HepG2 (cell line): ENCODE results near the gene C2orf15. TPM values are rescaled to one million over a fixed set of nuclear protein-coding genes. Genes with fewer than 3 reads are reported as not detected.

Experiments used
- FOSL2 ChIP-seq: sonication (generic); formaldehyde crosslinking; IDR thresholded peaks from 2 replicates; pipeline ENCODE4 v1.4.0; 2020; ENCODE audit warnings: missing genetic modification reagents
- HES4 ChIP-seq: sonication (generic); formaldehyde crosslinking; IDR thresholded peaks from 2 replicates; pipeline ENCODE4 v1.9.0; 2021; ENCODE audit warnings: mild to moderate bottlenecking, missing genetic modification reagents, borderline replicate concordance
- HOXA3 ChIP-seq: sonication (generic); formaldehyde crosslinking; IDR thresholded peaks from 2 replicates; pipeline ENCODE4 v1.5.0; 2020; ENCODE audit warnings: missing genetic modification reagents
- JARID2 ChIP-seq: sonication (generic); formaldehyde crosslinking; IDR thresholded peaks from 2 replicates; pipeline ENCODE4 v1.8.1; 2023; ENCODE audit warnings: missing genetic modification reagents, inconsistent platforms; ENCODE audit not compliant: insufficient replicate concordance
- KIAA2018 ChIP-seq: sonication (generic); formaldehyde crosslinking; IDR thresholded peaks from 2 replicates; pipeline ENCODE4 v1.5.0; 2020; ENCODE audit warnings: mild to moderate bottlenecking, missing genetic modification reagents, borderline replicate concordance
- KLF12 ChIP-seq: sonication (generic); formaldehyde crosslinking; IDR thresholded peaks from 2 replicates; pipeline ENCODE4 v1.4.0; 2020; ENCODE audit warnings: missing genetic modification reagents, borderline replicate concordance
- NFRKB ChIP-seq: fragments of 450-650 bp; IDR thresholded peaks from 2 replicates; pipeline ENCODE4 v1.6.1; 2017
- NFYB ChIP-seq: sonication (generic); formaldehyde crosslinking; IDR thresholded peaks from 2 replicates; pipeline ENCODE4 v1.4.0; 2020; ENCODE audit warnings: missing genetic modification reagents
- PAF1 ChIP-seq: IDR thresholded peaks from 2 replicates; pipeline ENCODE4 v1.6.1; 2016; ENCODE audit warnings: missing genetic modification reagents, missing compliant biosample characterization
- ZBTB7A ChIP-seq: sonication (generic); formaldehyde crosslinking; IDR thresholded peaks from 2 replicates; pipeline ENCODE4 v1.8.0; 2022; ENCODE audit warnings: mild to moderate bottlenecking, missing genetic modification reagents
- polyA plus RNA-seq, 8 experiments: library from polyadenylated mRNA; depleted of rRNA in 3 of 8; stranded (reverse) in 7 of 8; unstranded in 1 of 8; fragments of >200 nt; fragmentation: Illumina TruSeq in 4 of 8; extraction: Trizol in 4 of 8; gene quantifications; 2 replicates each; pipeline versions ENCODE4 v1.2.1 to v1.2.3, GENCODE V29; 2011 to 2016; ENCODE audit warnings: low read depth in 4 of 8, missing spikeins in 1 of 8, mixed read lengths in 1 of 8; ENCODE audit not compliant: insufficient read depth in 1 of 8
- total RNA-seq, 5 experiments: library from RNA; depleted of rRNA; stranded (reverse); fragments of >200 nt; fragmentation: Illumina TruSeq; extraction: Trizol; gene quantifications; 2 replicates each; pipeline ENCODE4 v1.2.3, GENCODE V29; 2016; ENCODE audit warnings: low read depth in 1 of 5
- TF ChIP-seq, protein P1 (sequence below), 2 experiments: sonication (generic) in 1 of 2; formaldehyde crosslinking in 1 of 2; IDR thresholded peaks; 2 replicates each; pipeline versions ENCODE4 v1.5.1 to v1.6.1; 2011 to 2020; ENCODE audit warnings: borderline replicate concordance in 1 of 2, low read depth in 1 of 2, low read length in 1 of 2, mild to moderate bottlenecking in 1 of 2, missing genetic modification reagents in 1 of 2, moderate library complexity in 1 of 2
- TF ChIP-seq, protein P2 (sequence below): sonication (generic); formaldehyde crosslinking; IDR thresholded peaks from 2 replicates; pipeline ENCODE4 v1.9.0; 2022; ENCODE audit warnings: low read depth, missing genetic modification reagents
- TF ChIP-seq, protein P3 (sequence below): IDR thresholded peaks from 2 replicates; pipeline ENCODE4 v1.6.1; 2016
- TF ChIP-seq, protein P4 (sequence below): sonication (generic); formaldehyde crosslinking; conservative IDR thresholded peaks from 2 replicates; pipeline ENCODE4 v1.5.0; 2020; ENCODE audit warnings: missing genetic modification reagents

Gene C2orf15
- total and polyA plus RNA-seq, 2 of the 13 experiments (the other 11 are each of a cell fraction or from before 2014, with no cell fraction given) = 5.5 to 8.3 TPM

DNA sequence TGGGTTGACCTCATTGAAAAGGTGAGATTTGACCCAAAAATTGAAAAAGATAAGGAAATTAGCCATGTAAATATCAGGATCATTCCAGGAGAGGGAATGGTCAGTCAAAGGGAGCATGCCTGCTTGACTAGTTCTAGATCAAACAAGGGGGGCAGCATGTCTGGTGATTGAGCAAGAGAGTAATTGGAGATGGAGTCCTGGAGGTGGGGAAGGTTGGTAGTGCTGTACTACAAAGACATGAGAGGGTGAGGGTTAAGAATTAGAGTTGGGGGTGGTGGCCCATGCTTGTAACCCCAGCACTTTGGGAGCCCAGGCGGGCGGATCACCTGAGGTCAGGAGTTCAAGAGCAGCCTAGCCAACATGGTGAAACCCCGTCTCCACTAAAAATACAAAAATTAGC is 41.5 kb downstream of the C2orf15 start (continued):
- TF ChIP-seq KIAA2018 (CRISPR knock-in tag) = no peak
- TF ChIP-seq HOXA3 (CRISPR knock-in tag) = peak; percentile 43; the same call in 1 of the 2 replicates
- TF ChIP-seq, protein P1, sequence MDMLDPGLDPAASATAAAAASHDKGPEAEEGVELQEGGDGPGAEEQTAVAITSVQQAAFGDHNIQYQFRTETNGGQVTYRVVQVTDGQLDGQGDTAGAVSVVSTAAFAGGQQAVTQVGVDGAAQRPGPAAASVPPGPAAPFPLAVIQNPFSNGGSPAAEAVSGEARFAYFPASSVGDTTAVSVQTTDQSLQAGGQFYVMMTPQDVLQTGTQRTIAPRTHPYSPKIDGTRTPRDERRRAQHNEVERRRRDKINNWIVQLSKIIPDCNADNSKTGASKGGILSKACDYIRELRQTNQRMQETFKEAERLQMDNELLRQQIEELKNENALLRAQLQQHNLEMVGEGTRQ (IDR thresholded peaks at IDR 0.05; ENCODE audit: low read depth, low read length) = no peak
- TF ChIP-seq, protein P1 (CRISPR knock-in tag; IDR thresholded peaks at IDR 0.05; ENCODE audit: borderline replicate concordance) = no peak
- TF ChIP-seq, protein P2, sequence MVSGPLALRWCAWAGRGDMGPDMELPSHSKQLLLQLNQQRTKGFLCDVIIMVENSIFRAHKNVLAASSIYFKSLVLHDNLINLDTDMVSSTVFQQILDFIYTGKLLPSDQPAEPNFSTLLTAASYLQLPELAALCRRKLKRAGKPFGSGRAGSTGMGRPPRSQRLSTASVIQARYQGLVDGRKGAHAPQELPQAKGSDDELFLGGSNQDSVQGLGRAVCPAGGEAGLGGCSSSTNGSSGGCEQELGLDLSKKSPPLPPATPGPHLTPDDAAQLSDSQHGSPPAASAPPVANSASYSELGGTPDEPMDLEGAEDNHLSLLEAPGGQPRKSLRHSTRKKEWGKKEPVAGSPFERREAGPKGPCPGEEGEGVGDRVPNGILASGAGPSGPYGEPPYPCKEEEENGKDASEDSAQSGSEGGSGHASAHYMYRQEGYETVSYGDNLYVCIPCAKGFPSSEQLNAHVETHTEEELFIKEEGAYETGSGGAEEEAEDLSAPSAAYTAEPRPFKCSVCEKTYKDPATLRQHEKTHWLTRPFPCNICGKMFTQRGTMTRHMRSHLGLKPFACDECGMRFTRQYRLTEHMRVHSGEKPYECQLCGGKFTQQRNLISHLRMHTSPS (CRISPR knock-in tag) = no peak
- TF ChIP-seq, protein P3, sequence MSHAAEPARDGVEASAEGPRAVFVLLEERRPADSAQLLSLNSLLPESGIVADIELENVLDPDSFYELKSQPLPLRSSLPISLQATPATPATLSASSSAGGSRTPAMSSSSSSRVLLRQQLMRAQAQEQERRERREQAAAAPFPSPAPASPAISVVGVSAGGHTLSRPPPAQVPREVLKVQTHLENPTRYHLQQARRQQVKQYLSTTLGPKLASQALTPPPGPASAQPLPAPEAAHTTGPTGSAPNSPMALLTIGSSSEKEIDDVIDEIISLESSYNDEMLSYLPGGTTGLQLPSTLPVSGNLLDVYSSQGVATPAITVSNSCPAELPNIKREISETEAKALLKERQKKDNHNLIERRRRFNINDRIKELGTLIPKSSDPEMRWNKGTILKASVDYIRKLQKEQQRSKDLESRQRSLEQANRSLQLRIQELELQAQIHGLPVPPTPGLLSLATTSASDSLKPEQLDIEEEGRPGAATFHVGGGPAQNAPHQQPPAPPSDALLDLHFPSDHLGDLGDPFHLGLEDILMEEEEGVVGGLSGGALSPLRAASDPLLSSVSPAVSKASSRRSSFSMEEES = no peak
- TF ChIP-seq NFYB (CRISPR knock-in tag) = no peak
- TF ChIP-seq NFRKB = no peak
- 0 out of 2 replicates have a peak, but pooled peaks have one; percentile 34 for TF ChIP-seq FOSL2 (CRISPR knock-in tag)
- no peak for TF ChIP-seq HES4 (CRISPR knock-in tag)
- TF ChIP-seq KLF12 (CRISPR knock-in tag) = no peak
- TF ChIP-seq, protein P4, sequence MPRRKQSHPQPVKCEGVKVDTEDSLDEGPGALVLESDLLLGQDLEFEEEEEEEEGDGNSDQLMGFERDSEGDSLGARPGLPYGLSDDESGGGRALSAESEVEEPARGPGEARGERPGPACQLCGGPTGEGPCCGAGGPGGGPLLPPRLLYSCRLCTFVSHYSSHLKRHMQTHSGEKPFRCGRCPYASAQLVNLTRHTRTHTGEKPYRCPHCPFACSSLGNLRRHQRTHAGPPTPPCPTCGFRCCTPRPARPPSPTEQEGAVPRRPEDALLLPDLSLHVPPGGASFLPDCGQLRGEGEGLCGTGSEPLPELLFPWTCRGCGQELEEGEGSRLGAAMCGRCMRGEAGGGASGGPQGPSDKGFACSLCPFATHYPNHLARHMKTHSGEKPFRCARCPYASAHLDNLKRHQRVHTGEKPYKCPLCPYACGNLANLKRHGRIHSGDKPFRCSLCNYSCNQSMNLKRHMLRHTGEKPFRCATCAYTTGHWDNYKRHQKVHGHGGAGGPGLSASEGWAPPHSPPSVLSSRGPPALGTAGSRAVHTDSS (CRISPR knock-in tag) = no peak
- no peak for TF ChIP-seq ZBTB7A (CRISPR knock-in tag)
- no peak for TF ChIP-seq JARID2 (CRISPR knock-in tag)
- no peak for TF ChIP-seq PAF1 (CRISPR knock-in tag)
